NCI-H2196 (cell line): ENCODE measurements around the gene ZFAND5.

ENCODE experiments used
- DNase-seq: peaks from one replicate; lab custom pipeline; 2025; ENCODE audit not compliant: unreplicated experiment; lab: John Stamatoyannopoulos, UW

The ZFAND5 gene

GRCh38 chr9:72364679-72365524, at the start of gene ZFAND5:
Gene ZFAND5, minus strand, starts transcription at chr9:72365208. Its CDS starts 4,430 bp downstream, at chr9:72360778.
- peak; percentile 97 for DNase-seq

DNA sequence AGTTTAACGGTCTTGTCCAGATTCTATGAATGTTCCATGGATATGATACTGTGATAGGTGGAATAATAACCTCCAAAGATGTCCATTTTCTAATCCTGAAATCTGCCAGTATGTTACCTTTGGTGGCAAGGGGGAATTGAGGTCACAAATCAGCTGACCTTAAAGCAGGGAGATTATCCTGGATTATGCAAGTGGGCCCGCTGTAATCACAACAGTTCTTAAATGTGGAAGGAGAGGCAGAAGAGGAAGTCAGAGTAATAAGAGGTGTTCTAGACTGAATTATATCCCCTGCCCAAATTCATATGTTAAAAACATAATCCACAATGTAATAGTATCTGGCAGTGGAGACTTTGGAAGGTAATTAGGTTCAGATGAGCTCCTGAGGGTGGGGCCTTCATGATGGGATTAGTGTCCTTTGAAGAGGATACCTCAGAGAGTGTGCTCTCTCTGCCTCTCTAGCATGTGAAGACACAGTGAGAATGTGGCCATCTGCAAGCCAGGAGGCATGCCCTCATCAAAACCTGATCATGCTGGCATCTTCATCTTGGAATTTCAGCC, 47.6 kb upstream of the ZFAND5 start:
- DNase-seq: no peak

GRCh38 chr9:72410214-72410613, 45.2 kb upstream of the ZFAND5 start:
- no peak for DNase-seq

DNA sequence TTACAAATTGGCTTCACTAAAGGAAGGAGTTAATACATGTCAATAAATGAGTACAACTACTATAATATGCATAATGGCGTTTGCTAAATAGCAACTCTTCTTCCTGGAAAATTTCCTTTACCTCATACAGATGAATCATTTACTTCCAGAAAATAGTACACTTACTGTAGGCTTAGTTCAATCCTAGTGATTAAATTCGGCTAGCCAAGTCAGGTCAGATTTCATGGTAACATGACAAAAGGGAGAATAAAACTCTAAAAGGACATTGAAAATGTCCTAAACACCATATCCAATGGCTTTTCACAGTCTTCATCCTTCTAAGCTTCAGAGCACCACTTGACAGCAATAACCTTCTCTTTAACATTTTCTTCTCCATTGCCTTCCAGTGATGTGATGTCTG, 42.1 kb upstream of the ZFAND5 start:
- DNase-seq: no peak

DNA sequence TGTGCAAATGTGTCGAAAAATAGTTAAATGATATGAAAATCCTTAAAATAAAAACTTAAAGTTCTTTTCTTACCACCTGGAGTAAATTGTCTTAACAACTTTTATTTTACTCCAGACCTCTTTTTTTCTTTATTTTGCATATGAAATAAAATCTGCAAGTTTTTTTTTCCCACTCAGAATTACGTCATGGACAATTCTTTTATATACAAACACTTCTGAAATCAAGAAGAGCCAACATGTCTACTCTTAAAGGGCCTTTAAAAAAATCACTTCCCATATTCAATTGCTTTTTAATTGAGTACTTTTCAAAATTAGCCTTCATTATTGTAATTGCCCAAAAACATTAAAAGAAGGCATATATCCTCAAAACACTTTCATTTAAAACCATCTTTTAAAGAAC, 37.7 kb upstream of the ZFAND5 start:
- DNase-seq: no peak

GRCh38 chr9:72401396-72401795, 36.4 kb upstream of the ZFAND5 start:
- DNase-seq: no peak

- no peak for DNase-seq
These were observed 35.9 kb upstream of the ZFAND5 start for GRCh38 chr9:72400866-72401265.

GRCh38 chr9:72399391-72399790, 34.4 kb upstream of the ZFAND5 start:
- no peak for DNase-seq

- peak; percentile 3 for DNase-seq
These were observed 31.5 kb upstream of the ZFAND5 start for GRCh38 chr9:72396247-72397091.

GRCh38 chr9:72394066-72394465, 29.1 kb upstream of the ZFAND5 start:
- DNase-seq: no peak

DNA sequence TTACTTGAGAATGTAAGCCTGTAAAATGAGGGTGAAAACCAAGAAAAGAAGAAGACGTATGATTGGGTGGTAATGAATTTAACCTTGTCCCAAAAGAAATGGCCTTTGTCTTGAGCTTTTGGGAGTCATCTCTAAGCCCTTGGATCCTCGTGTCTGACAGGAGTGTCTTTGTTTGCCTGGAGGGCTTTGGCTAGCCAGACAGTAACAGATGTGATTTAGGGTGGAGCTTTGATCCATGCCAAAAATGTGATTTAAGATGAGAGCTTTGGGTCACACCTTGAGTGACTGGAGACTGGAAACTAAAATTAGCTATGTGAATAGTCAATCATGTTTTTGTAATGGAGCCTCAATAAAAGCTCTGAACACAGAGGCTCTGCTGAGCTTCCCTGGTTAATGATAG, 25.9 kb upstream of the ZFAND5 start:
- DNase-seq: no peak

DNA sequence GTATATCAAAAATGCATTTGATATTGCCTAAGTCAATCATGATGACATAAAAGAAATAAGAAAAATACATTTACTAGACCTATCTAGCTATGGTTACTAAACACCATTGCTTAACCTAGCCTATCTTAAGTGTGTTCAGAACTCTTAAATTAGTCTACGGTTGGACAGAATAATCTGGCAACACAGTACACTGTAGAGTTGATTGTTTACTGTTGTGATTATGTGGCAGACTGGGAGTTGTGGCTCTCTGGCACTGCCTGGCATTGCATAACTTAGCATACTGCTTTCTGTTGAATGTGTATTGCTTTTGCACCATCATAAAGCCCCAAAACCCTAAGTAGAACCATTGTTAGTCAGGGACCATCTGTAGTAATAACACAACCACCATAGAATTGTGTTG, 21.2 kb upstream of the ZFAND5 start:
- DNase-seq: no peak

- DNase-seq: no peak
These were observed 19.9 kb upstream of the ZFAND5 start for GRCh38 chr9:72384710-72385485.

GRCh38 chr9:72383978-72384709, 19.1 kb upstream of the ZFAND5 start:
- no peak for DNase-seq

DNA sequence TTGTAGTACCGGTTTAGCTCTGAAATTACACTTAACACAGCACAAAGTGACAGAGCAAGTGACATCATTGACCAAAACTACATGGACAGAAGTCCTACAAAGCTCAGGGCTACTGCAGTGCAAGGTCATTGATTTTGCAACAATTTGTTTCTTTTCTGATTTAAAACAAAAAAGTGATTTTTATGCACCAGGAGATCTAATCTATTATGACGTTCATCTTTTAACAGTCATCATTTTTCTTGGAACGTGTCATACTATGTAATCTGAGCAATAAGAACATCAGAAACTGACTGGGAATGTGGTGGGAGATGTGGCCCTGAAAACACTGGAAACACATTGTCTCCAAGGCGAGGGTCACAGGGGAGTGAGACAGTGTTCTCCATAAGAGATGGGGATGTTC, 17.4 kb upstream of the ZFAND5 start:
- no peak for DNase-seq

DNA sequence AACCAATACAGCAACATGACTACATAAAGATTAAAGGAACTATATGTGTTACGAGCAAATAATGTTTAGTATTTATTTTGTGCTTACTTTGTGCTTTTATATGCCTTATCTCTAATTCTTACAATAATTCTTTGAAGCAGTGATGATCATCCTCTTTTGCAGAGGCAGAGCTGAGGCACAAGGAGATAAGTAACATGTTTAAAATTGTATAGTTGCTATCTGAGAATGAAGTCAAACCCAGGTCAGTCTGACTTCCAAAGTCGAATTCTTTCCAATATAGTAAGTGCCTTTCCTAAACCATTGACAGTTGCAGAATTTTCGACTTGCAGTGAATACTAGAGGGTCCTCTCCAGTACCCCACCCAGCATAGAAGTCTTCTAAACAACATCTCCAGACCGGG, 12.0 kb upstream of the ZFAND5 start:
- no peak for DNase-seq

DNA sequence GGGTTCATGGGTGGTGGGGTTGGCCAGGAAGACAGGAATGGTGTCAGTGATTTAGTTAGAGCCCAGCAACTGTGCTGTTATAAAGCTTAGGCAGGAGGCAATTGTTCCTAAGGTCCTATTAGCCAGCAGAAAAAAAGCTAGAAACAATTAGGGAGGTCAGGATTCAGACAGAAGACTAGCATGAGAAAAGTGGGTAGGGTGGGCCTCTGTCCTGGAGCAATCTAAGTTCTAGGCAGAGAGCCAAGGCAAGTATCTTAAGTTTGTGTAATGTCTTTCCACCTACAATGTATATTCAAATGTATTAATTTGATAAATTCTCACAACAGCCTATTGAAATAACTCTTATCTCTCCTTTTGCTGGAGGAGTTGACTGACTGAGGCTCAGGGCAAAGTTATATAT, 6.1 kb upstream of the ZFAND5 start:
- no peak for DNase-seq

DNA sequence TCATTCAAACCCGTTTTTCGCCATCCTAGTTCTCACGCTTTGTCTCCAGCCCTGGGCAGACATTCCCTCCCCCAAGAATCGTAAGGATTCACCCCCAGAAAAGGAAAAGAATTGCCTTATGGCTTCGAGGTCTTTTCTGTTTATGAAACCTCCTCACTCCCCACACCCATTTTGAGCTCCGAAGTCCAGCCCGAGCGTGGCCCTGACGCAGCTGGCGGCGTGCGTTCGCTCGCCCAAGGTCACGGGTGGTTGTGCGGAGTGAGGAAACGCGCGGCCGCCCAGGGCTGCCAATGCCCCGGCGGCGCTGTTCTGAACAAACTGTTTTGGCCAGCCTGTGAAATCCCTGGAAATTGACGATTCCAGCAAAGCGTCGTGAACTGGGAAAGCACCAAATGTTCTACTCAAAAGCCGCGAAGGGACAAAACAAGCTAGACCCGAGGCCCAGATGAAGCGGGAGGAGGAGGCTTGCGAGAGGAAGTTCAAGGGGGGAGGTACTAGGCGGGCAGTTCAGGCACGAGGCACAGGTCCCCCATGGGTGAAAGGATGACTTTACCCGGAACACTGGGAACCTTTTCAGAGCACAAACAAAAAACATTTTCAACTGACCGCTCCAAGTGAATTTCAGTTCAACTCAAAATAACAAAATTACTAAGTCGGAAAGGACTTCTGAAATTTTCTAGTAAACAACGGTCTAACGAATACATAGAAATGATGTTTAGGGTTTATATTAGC, 683 bp upstream of the ZFAND5 start:
- DNase-seq: peak; percentile 66

DNA sequence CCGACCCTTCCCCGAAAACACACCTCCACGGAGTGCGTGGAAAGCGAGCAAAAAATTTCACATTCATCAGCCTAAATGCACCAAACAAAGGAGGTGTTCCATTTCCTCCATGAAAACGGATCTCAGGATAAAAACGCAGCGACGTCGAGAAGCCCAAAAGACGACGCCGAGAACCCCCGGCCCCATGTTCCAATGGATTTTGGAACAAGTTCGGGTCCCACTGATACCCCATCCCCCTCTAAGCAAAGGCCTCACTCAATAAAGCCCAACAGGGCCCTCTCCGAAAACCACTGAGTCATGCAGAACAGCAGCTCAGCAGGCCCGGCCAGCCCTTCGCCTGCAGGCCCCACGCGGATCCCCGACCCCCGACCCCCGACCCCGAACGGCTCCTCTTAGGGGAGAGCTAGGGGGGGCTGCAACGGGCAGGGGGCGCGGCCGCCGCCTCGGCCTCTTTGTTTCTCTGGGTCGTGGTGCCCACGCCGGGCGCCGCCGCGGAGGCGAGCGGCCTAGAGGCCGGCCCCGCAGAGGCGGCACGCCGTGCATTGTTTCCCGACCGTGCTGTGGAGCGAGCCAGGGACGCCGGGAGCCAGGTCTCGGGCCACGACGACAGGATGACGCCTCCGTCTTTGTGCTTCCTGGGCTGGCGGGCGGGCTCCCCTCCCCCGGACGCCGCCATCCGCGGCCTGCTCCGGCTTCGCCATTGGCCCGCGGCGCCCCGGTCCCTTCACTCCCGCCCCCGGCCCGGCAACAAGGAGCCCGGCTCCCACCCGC, 915 bp downstream of the ZFAND5 start:
- peak; percentile 28 for DNase-seq
